ENCODE results near the gene UNKL.

Gene UNKL

DNA sequence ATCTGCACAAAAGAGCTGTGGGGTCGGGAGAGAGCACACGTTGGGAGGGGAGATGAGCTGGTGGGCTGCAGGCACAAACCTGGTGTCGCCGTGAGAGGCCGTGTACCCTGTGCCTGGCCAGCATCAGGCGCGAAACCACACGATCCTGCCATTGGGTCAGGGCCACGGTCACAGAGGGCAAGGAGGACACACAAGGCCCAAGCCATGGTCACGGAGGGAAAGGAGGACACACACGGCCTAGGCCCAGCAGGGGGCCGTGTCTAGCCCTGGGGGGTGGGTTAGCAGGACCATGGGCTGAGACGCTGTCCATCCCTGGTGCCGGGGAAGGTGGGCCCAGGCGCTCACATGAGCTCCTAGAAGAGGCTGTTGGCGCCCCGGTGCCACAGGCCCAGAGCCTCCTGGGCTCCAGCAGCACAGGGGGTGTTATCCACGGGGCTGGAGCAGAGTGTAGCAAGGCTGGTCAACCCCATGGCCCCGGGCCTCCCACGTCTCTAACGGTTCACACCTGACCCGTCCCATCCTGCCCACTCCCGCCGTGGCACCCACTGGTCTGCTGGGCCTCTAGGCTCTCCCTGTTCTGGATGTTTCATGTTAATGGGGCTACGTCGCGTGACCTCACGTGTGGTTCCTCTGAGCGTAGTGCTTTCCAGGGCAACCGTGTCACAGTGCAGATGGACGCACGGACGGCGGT lies 37.3 kb upstream of the UNKL start:
- no peak for DNase-seq (ENCODE audit: low read depth in 2 of 2)
- H3K4me3 ChIP-seq (replicated peaks in 1 of 2; ENCODE audit: low read depth in 2 of 2, low read length in 2 of 2): no peak overlapping the region
- TF ChIP-seq, protein P1, sequence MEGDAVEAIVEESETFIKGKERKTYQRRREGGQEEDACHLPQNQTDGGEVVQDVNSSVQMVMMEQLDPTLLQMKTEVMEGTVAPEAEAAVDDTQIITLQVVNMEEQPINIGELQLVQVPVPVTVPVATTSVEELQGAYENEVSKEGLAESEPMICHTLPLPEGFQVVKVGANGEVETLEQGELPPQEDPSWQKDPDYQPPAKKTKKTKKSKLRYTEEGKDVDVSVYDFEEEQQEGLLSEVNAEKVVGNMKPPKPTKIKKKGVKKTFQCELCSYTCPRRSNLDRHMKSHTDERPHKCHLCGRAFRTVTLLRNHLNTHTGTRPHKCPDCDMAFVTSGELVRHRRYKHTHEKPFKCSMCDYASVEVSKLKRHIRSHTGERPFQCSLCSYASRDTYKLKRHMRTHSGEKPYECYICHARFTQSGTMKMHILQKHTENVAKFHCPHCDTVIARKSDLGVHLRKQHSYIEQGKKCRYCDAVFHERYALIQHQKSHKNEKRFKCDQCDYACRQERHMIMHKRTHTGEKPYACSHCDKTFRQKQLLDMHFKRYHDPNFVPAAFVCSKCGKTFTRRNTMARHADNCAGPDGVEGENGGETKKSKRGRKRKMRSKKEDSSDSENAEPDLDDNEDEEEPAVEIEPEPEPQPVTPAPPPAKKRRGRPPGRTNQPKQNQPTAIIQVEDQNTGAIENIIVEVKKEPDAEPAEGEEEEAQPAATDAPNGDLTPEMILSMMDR (IDR thresholded peaks at IDR 0.05; ENCODE audit: low read depth, low read length): no peak

DNA sequence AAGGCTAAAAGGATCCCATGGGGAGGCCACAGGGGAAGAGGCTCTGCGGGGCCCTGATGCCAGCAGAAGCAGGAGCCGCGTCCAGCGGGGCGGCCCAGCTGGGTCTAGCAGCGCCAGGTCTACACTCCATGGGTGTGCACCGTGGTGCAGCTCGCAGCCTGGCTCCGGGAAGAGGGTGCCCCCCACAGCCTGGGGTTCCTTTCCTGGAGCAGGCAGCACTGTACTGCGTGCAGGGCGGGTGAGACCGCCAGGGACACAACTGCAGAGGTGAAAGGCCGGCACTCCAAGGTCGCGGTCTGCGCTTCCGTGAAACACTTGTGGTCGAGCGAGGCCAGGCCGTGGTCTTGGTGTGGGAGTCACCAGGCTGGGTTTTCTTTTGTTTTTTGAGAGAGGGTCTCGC lies 36.3 kb upstream of the UNKL start:
- TF ChIP-seq, protein P1 (IDR thresholded peaks at IDR 0.05; ENCODE audit: low read depth, low read length): no peak
- DNase-seq (ENCODE audit: low read depth in 2 of 2): no peak
- no peak overlapping the region for H3K4me3 ChIP-seq (replicated peaks in 1 of 2; ENCODE audit: low read depth in 2 of 2, low read length in 2 of 2)

DNA sequence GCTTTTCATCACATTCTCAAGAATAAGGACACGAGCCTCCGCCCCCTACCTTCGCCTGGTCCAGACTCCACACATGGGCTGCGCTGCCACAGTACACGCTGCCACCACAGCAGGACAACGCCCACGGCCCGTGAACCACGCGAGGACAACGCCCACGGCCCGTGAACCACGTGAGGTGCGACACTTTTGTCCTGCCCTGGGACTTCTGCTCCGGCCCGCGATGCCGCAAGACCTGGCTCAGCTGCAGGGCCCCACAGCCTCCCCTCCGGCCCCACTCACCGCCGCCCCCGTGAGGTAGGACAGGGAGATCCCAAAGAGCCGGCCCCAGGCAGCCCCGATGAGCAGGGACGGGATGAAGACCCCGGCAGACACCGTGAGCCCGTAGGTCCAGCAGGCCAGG lies 35.7 kb upstream of the UNKL start:
- TF ChIP-seq, protein P1 (IDR thresholded peaks at IDR 0.05; ENCODE audit: low read depth, low read length): no peak

DNA sequence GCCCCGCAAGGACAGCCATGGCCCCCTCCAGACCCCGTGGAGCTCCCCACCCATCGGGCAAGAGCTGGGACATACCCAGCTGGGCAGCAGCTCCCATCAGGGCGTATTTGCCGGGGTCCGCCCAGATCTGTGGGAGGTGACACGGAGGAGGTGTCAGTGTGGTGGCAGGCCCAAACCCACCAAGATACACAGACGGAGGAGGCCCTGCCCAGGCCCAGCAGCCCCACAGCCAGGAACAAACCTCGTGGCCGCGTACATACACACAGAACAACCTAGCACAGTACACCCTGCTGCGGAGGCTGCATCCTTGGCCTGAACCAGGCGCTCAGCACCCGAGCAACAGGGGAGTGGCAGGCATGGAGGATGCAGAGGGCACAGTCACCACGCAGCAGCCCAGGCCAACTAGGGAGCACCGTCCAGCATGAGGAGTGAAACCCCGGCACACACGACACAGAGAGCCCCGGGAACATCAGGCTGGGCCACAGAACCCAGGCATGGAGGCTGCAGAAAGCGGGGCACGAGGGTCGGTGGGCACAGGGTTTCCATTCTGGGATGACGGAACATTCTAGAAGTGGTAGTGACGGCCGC lies 34.8 kb upstream of the UNKL start:
- TF ChIP-seq, protein P1 (IDR thresholded peaks at IDR 0.05; ENCODE audit: low read depth, low read length): no peak
- H3K4me3 ChIP-seq (replicated peaks in 1 of 2; ENCODE audit: low read depth in 2 of 2, low read length in 2 of 2): no peak overlapping the region

More for the DNA sequence above, 35.7 kb upstream of the UNKL start:
- no peak for DNase-seq (ENCODE audit: low read depth in 2 of 2)
- H3K4me3 ChIP-seq (replicated peaks in 1 of 2; ENCODE audit: low read depth in 2 of 2, low read length in 2 of 2): no peak overlapping the region

DNA sequence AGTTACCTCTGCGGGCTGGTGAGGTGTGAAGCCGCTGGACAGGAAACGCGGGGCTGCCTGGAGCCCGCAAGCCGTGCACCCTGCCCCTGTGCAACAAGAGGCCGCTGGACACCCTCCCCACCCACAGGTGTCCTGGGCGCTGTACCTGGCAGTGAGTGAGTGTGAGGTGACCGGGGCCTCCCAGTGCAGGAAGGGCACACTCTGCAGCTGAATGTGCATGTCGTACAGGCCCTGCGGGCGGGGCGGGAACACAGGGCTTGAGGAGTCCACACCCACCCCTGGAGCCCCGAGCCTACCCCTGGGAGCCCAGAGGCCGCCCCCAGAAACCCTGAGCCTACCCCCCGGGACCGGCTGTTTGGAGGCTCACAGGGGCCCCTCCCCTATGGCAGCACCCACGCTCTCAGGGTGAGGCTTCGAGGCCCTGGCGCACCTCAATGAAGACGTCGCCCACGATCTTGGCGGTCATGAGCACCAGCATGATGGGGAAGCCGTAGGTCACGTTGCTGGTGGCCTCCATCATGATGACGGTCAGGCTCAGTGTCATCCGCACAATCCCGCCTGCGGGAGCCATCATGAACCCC lies 34.1 kb upstream of the UNKL start:
- TF ChIP-seq, protein P1 (IDR thresholded peaks at IDR 0.05; ENCODE audit: low read depth, low read length): no peak
- DNase-seq (ENCODE audit: low read depth in 2 of 2): no peak
- H3K4me3 ChIP-seq (replicated peaks in 1 of 2; ENCODE audit: low read depth in 2 of 2, low read length in 2 of 2): no peak overlapping the region

More for the DNA sequence above, 34.8 kb upstream of the UNKL start:
- no peak for DNase-seq (ENCODE audit: low read depth in 2 of 2)

DNA sequence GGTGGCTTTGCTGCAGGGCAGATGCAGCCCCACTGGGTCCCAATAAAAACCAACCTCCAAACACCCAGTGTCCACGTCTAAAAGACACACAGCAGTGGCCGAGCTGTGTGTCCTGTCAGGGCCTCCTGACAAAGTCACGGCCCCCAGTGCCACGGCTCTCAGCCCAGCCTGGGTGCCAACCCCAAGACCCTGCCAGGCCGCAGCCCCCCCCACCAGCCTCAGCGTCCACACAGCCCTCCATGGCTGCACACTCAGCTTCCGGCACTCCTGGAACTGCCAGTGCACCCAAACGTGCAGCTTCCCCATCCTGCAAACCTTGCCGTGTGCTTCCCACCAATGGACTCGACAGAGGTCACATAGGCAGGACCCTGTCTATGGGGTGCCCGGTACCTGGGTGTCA lies 33.5 kb upstream of the UNKL start:
- TF ChIP-seq, protein P1 (IDR thresholded peaks at IDR 0.05; ENCODE audit: low read depth, low read length): no peak
- H3K4me3 ChIP-seq (replicated peaks in 1 of 2; ENCODE audit: low read depth in 2 of 2, low read length in 2 of 2): no peak overlapping the region
- no peak for DNase-seq (ENCODE audit: low read depth in 2 of 2)

All from cardiac fibroblast (primary cell).